IMR-90 (cell line): Measurements from ENCODE around the gene AGTR1. TPM values are rescaled to one million over a fixed set of nuclear protein-coding genes. Genes with fewer than 3 reads are reported as not detected.

Experiments used
- ATAC-seq: fragments of 200-7000 bp; cut with Tn5 transposase; 2 replicates; pipeline ENCODE4 v1.9.1; 2020; ENCODE audit warnings: low read depth, mild to moderate bottlenecking, moderate library complexity
- BruUV-seq: library from RNA; stranded (reverse); fragments of 400-500 nt; replicated peaks from 2 replicates; lab custom pipeline; 2021; lab: Mats Ljungman, UMichigan
- CTCF ChIA-PET: fragments of 300-600 bp; formaldehyde crosslinking; extraction: SDS; loops from one replicate; lab custom pipeline; 2021; ENCODE audit warnings: antibody characterized with exemption; lab: Yijun Ruan, JAX
- POLR2A ChIA-PET: fragments of 300-600 bp; sonication (Branson Sonifier 250); formaldehyde crosslinking; loops from one replicate; lab custom pipeline; 2022; ENCODE audit warnings: antibody characterized with exemption; ENCODE audit not compliant: unreplicated experiment; lab: Charles Lee
- DNase-seq: peaks from one replicate; pipeline ENCODE4 v3.0.0; 2013
- H2AFZ ChIP-seq: replicated peaks from 2 replicates; pipeline ENCODE3; 2013; ENCODE audit warnings: low read length, mild to moderate bottlenecking; ENCODE audit not compliant: poor library complexity
- H2AK5ac ChIP-seq: 2 replicates; pipeline ENCODE4 v1.6.1; 2013; ENCODE audit warnings: low read depth, low read length, inconsistent platforms
- H2AK9ac ChIP-seq: replicated peaks from 2 replicates; pipeline ENCODE3; 2013; ENCODE audit warnings: mild to moderate bottlenecking, low read depth, low read length, moderate library complexity; ENCODE audit not compliant: poor library complexity
- H2BK120ac ChIP-seq: 2 replicates; pipeline ENCODE4 v1.6.1; 2013; ENCODE audit warnings: low read depth, low read length, inconsistent platforms
- H2BK15ac ChIP-seq: 3 replicates; pipeline ENCODE4 v1.6.1; 2013; ENCODE audit warnings: low read depth, low read length, inconsistent platforms
- H2BK20ac ChIP-seq: 2 replicates; pipeline ENCODE4 v1.6.1; 2013; ENCODE audit warnings: low read depth, mild to moderate bottlenecking, inconsistent platforms, low read length, moderate library complexity
- H2BK5ac ChIP-seq: 2 replicates; pipeline ENCODE4 v1.6.1; 2013; ENCODE audit warnings: mild to moderate bottlenecking, low read depth, low read length, inconsistent platforms; ENCODE audit not compliant: poor library complexity, severe bottlenecking
- H3K14ac ChIP-seq: replicated peaks from 2 replicates; pipeline ENCODE4 v1.6.1; 2013; ENCODE audit warnings: low read depth, low read length, inconsistent platforms
- H3K18ac ChIP-seq: 2 replicates; pipeline ENCODE4 v1.6.1; 2013; ENCODE audit warnings: low read depth, low read length, control low read depth
- H3K23ac ChIP-seq: 2 replicates; pipeline ENCODE4 v1.6.1; 2013; ENCODE audit warnings: low read depth, low read length, inconsistent platforms
- H3K27ac ChIP-seq: 2 replicates; pipeline ENCODE4 v1.5.1; 2013; ENCODE audit warnings: mild to moderate bottlenecking, control low read depth, low read length; ENCODE audit not compliant: insufficient read depth
- H3K27me3 ChIP-seq: 2 replicates; pipeline ENCODE4 v1.6.1; 2013; ENCODE audit warnings: low read length; ENCODE audit not compliant: control insufficient read depth, insufficient read depth
- H3K36me3 ChIP-seq: 2 replicates; pipeline ENCODE4 v1.6.1; 2013; ENCODE audit warnings: low read length, mixed read lengths; ENCODE audit not compliant: control insufficient read depth, insufficient read depth
- H3K4ac ChIP-seq: 2 replicates; pipeline ENCODE4 v1.6.1; 2013; ENCODE audit warnings: low read depth, low read length, inconsistent platforms
- H3K4me1 ChIP-seq: 2 replicates; pipeline ENCODE4 v1.6.1; 2013; ENCODE audit warnings: low read length, mixed read lengths; ENCODE audit not compliant: control insufficient read depth, insufficient read depth
- H3K4me2 ChIP-seq: 2 replicates; pipeline ENCODE4 v1.6.1; 2013; ENCODE audit warnings: low read depth, mild to moderate bottlenecking, control low read depth, low read length, moderate library complexity
- H3K4me3 ChIP-seq: 2 replicates; pipeline ENCODE4 v1.5.1; 2013; ENCODE audit warnings: low read depth, mild to moderate bottlenecking, control low read depth, low read length, moderate library complexity; ENCODE audit not compliant: insufficient read depth
- H3K56ac ChIP-seq: 2 replicates; pipeline ENCODE4 v1.6.1; 2013; ENCODE audit warnings: low read length, inconsistent platforms; ENCODE audit not compliant: insufficient read depth; ENCODE audit errors: extremely low read depth
- H3K79me1 ChIP-seq, 2 experiments: 2 replicates each; pipeline ENCODE4 v1.6.1; 2013; ENCODE audit warnings: low read length in 2 of 2, inconsistent platforms in 1 of 2, low read depth in 1 of 2
- H3K9ac ChIP-seq: 2 replicates; pipeline ENCODE4 v1.6.1; 2013; ENCODE audit warnings: low read depth, low read length, control low read depth
- H3K9me1 ChIP-seq: 2 replicates; pipeline ENCODE4 v1.6.1; 2013; ENCODE audit warnings: low read length, inconsistent platforms; ENCODE audit not compliant: insufficient read depth
- H3K9me3 ChIP-seq: 2 replicates; pipeline ENCODE4 v1.6.1; 2013; ENCODE audit warnings: low read length; ENCODE audit not compliant: control insufficient read depth, insufficient read depth
- H4K20me1 ChIP-seq: 2 replicates; pipeline ENCODE4 v1.6.1; 2013; ENCODE audit warnings: low read length, inconsistent platforms; ENCODE audit not compliant: insufficient read depth
- H4K5ac ChIP-seq: 2 replicates; pipeline ENCODE4 v1.6.1; 2013; ENCODE audit warnings: mild to moderate bottlenecking, low read depth, low read length, control low read depth
- H4K8ac ChIP-seq, 2 experiments: 2 replicates each; pipeline ENCODE4 v1.6.1; 2013; ENCODE audit warnings: low read depth in 2 of 2, low read length in 2 of 2, control low read depth in 1 of 2, inconsistent platforms in 1 of 2
- H4K91ac ChIP-seq: 2 replicates; pipeline ENCODE4 v1.6.1; 2013; ENCODE audit warnings: low read depth, low read length, inconsistent platforms; ENCODE audit not compliant: insufficient read depth
- BHLHE40 ChIP-seq: fragments of 150-350 bp; IDR thresholded peaks from 2 replicates; pipeline ENCODE4 v1.6.1; 2016; ENCODE audit warnings: mild to moderate bottlenecking, low read depth, low read length
- CEBPB ChIP-seq: IDR thresholded peaks from 2 replicates; pipeline ENCODE4 v1.6.1; 2012; ENCODE audit warnings: low read depth, low read length, improper control_type of control experiment
- CHD1 ChIP-seq: IDR thresholded peaks from 2 replicates; pipeline ENCODE4 v1.6.1; 2012; ENCODE audit warnings: low read depth, low read length, improper control_type of control experiment
- MAFK ChIP-seq: IDR thresholded peaks from 2 replicates; pipeline ENCODE4 v1.6.1; 2012; ENCODE audit warnings: low read depth, low read length, improper control_type of control experiment
- MAZ ChIP-seq: IDR thresholded peaks from 2 replicates; pipeline ENCODE4 v1.6.1; 2012; ENCODE audit warnings: low read depth, mild to moderate bottlenecking, low read length, improper control_type of control experiment, moderate library complexity, borderline replicate concordance
- MXI1 ChIP-seq: IDR thresholded peaks from 2 replicates; pipeline ENCODE4 v1.6.1; 2012; ENCODE audit warnings: low read depth, mild to moderate bottlenecking, low read length, moderate library complexity, borderline replicate concordance
- NFE2L2 ChIP-seq: fragments of 150-350 bp; IDR thresholded peaks from 2 replicates; pipeline ENCODE4 v1.6.1; 2016; ENCODE audit warnings: low read depth, mild to moderate bottlenecking, low read length
- RAD21 ChIP-seq: IDR thresholded peaks from 2 replicates; pipeline ENCODE4 v1.6.1; 2012; ENCODE audit warnings: low read length, improper control_type of control experiment
- RCOR1 ChIP-seq: IDR thresholded peaks from 2 replicates; pipeline ENCODE4 v1.6.1; 2012; ENCODE audit warnings: mild to moderate bottlenecking, low read length, improper control_type of control experiment; ENCODE audit not compliant: insufficient replicate concordance
- RFX5 ChIP-seq: IDR thresholded peaks from 2 replicates; pipeline ENCODE4 v1.8.0; 2012; ENCODE audit warnings: low read depth, mild to moderate bottlenecking, low read length, moderate library complexity
- SMC3 ChIP-seq: fragments of 150-350 bp; IDR thresholded peaks from 2 replicates; pipeline ENCODE4 v1.6.1; 2016; ENCODE audit warnings: low read depth, mild to moderate bottlenecking, antibody characterized with exemption, low read length, moderate library complexity
- USF2 ChIP-seq: fragments of 150-350 bp; IDR thresholded peaks from 2 replicates; pipeline ENCODE4 v1.6.1; 2017; ENCODE audit warnings: mild to moderate bottlenecking, antibody characterized with exemption, low read length, low read depth
- WGBS, 2 experiments: methylation state at CpG; one replicate each; pipeline versions ENCODE4 v1.1.5 to v1.1.7; 2013; ENCODE audit warnings: missing lambda C conversion rate in 2 of 2; ENCODE audit not compliant: insufficient read length in 1 of 2; ENCODE audit errors: extremely low coverage in 2 of 2; 5-methylcytosine and 5-hydroxymethylcytosine counted together
- dilution Hi-C: fragments of 300-500 bp; cut with HindIII; formaldehyde crosslinking; loops from one replicate; pipeline ENCODE4 v1.14.3; 2018; ENCODE audit warnings: low sequenced_read_pairs; ENCODE audit not compliant: unreplicated experiment
- in situ Hi-C: fragments of 300-500 bp; cut with MboI; formaldehyde crosslinking; loops from 3 replicates; pipeline ENCODE4 v1.14.3; 2019; ENCODE audit warnings: low sequenced_read_pairs, inconsistent platforms, mixed read lengths
- intact Hi-C: fragments of 100-400 bp; cut with micrococcal nuclease; formaldehyde crosslinking; loops from 2 replicates; pipeline ENCODE4 v1.10.0; 2022
- polyA plus RNA-seq, 3 experiments: library from polyadenylated mRNA; depleted of rRNA; stranded (reverse); fragments of >200 nt; gene quantifications; 2 replicates each; pipeline ENCODE4 v1.2.3, GENCODE V29; 2012; ENCODE audit warnings: low replicate concordance in 1 of 3
- total RNA-seq: library from RNA; depleted of rRNA; stranded (reverse); fragments of >200 nt; gene quantifications from 2 replicates; pipeline ENCODE4 v1.2.3, GENCODE V29; 2012
- TF ChIP-seq, protein P1 (sequence below): conservative IDR thresholded peaks from 2 replicates; pipeline ENCODE4 v1.5.1; 2012; ENCODE audit warnings: mild to moderate bottlenecking, low read depth, low read length, improper control_type of control experiment
- TF ChIP-seq, protein P2 (sequence below): fragments of 150-350 bp; IDR thresholded peaks from 2 replicates; pipeline ENCODE4 v1.6.1; 2016; ENCODE audit warnings: low read depth, mild to moderate bottlenecking, low read length, moderate library complexity, borderline replicate concordance

Gene AGTR1
- total and polyA plus RNA-seq, 2 of the 4 experiments (the other 2 are of a cell fraction): 2.2 to 2.7 TPM

DNA sequence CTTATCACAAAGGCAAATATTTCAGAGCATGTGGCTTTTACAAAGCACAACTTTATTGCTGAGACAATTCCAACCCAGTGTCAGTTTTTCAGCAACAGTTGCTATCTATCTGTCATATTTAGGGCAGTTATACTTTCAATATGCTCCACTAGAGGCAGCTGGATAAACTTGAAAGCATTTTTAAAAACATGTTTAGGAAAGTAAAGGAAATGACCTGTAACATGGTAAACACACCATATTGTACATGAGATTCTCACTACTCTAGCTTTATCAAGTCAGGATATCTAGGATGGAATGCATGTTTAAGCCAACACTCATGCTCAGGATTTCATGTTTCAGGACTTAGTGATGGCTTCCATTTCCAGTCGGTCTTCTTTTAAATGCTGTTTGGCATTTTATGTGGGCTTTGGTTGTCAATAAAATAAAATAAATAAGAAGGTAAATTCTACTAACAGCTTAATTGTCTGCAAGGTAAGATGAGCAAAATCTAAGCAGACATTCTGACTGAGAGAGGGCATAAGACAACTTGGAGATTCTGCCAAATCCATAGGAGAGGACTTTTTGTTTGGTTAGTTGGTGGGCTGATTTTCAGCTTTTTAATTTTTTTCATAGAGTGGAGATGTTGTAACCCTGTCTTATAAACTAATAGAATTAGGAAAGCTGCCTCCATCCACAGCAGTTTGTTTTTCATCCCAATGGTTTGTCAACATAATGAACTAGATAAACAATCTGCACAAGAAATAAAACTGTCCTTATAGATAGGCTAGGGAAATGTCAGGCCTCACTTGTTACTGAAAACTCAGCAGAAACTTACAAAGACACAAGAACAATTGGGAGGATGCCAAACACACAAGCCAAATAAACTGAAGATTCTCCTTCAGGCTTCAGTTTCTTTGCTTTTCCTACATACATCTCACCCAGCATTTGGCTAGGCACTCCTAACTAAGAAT is 66.6 kb downstream of the AGTR1 start:
- Histone ChIP-seq H3K36me3 (no peaks in the 10 kb centered on the region), H3K23ac (no peak overlapping the region), H4K8ac (no peak overlapping the region), H3K9ac (no peak overlapping the region), H3K4ac (no peak overlapping the region), H3K27me3 (no peaks in the 10 kb centered on the region), H3K9me1 (no peaks in the 10 kb centered on the region), H2BK120ac (no peak overlapping the region), H2AK5ac (no peak overlapping the region), H2BK20ac (no peak overlapping the region), H2BK5ac (no peak overlapping the region), H3K4me2 (no peak overlapping the region), H3K18ac (no peak overlapping the region), H4K5ac (no peak overlapping the region), H3K27ac (no peak overlapping the region), H4K91ac (no peak overlapping the region), H4K20me1 (no peaks in the 10 kb centered on the region), H3K4me1 (no peaks in the 10 kb centered on the region), H2AK9ac (no peak overlapping the region), H3K9me3 (no peaks in the 10 kb centered on the region), H3K56ac (no peak overlapping the region), H2AFZ (no peak overlapping the region), H3K4me3 (no peak overlapping the region), H2BK15ac (no peak overlapping the region), H3K14ac (no peak overlapping the region), H3K79me1 (no peaks in the 10 kb centered on the region)
- in situ Hi-C loops (no loop called here), dilution Hi-C loops (no loop called here), intact Hi-C loops (no loop called here)
- ATAC-seq (no peak), DNase-seq (no peak)
- ChIA-PET POLR2A (no interaction called here), CTCF (interaction anchor here (0.6 kb wide), 1 partner anchor 191 kb away, joined by 5 read pairs; no protein-coding TSS in a partner anchor)
- no TSS peak for BruUV-seq
- WGBS, 2 experiments: no CpG with 5 or more reads among the region's 1 CpG
- TF ChIP-seq USF2 (no peak), NFE2L2 (no peak), SMC3 (no peak), MXI1 (no peak), RFX5 (no peak), CEBPB (no peak), MAFK (no peak), CHD1 (no peak), RAD21 (no peak), MAZ (no peak), RCOR1 (no peak), BHLHE40 (no peak)
- TF ChIP-seq, protein P1, sequence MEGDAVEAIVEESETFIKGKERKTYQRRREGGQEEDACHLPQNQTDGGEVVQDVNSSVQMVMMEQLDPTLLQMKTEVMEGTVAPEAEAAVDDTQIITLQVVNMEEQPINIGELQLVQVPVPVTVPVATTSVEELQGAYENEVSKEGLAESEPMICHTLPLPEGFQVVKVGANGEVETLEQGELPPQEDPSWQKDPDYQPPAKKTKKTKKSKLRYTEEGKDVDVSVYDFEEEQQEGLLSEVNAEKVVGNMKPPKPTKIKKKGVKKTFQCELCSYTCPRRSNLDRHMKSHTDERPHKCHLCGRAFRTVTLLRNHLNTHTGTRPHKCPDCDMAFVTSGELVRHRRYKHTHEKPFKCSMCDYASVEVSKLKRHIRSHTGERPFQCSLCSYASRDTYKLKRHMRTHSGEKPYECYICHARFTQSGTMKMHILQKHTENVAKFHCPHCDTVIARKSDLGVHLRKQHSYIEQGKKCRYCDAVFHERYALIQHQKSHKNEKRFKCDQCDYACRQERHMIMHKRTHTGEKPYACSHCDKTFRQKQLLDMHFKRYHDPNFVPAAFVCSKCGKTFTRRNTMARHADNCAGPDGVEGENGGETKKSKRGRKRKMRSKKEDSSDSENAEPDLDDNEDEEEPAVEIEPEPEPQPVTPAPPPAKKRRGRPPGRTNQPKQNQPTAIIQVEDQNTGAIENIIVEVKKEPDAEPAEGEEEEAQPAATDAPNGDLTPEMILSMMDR: no peak
- TF ChIP-seq, protein P2, sequence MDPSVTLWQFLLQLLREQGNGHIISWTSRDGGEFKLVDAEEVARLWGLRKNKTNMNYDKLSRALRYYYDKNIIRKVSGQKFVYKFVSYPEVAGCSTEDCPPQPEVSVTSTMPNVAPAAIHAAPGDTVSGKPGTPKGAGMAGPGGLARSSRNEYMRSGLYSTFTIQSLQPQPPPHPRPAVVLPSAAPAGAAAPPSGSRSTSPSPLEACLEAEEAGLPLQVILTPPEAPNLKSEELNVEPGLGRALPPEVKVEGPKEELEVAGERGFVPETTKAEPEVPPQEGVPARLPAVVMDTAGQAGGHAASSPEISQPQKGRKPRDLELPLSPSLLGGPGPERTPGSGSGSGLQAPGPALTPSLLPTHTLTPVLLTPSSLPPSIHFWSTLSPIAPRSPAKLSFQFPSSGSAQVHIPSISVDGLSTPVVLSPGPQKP: no peak
